Right hindlimb (tissue), 1 donor: Measurements from ENCODE around the gene COPS8.
A peak's percentile ranks its signal among the peaks of the same experiment; 100 is the strongest.

Source experiments
- DNase-seq: peaks from one replicate; pipeline ENCODE4 v3.0.0-alpha.2; 2018

COPS8 gene

GRCh38 chr2:237102428-237102827, 16.7 kb downstream of the COPS8 start:
- DNase-seq, result no peak

- no peak for DNase-seq
Measured at GRCh38 chr2:237109421-237109934, 23.8 kb downstream of the COPS8 start.

GRCh38 chr2:237113026-237113795, 27.5 kb downstream of the COPS8 start:
- no peak for DNase-seq

- DNase-seq, result no peak
Measured at GRCh38 chr2:237115870-237116269, 30.2 kb downstream of the COPS8 start.

GRCh38 chr2:237116431-237116830, 30.7 kb downstream of the COPS8 start:
- DNase-seq, result no peak

GRCh38 chr2:237118025-237118424, 32.3 kb downstream of the COPS8 start:
- no peak for DNase-seq

- no peak for DNase-seq
Measured at GRCh38 chr2:237118561-237119155, 33.0 kb downstream of the COPS8 start.

- no peak for DNase-seq
Measured at GRCh38 chr2:237120916-237121315, 35.2 kb downstream of the COPS8 start.

- DNase-seq, result no peak
Measured at GRCh38 chr2:237121321-237121720, 35.6 kb downstream of the COPS8 start.

- DNase-seq, result peak; percentile 63
Measured at GRCh38 chr2:237122214-237122666, 36.6 kb downstream of the COPS8 start.

- DNase-seq, result no peak
Measured at GRCh38 chr2:237124820-237125219, 39.1 kb downstream of the COPS8 start.

- DNase-seq, result no peak
Measured at GRCh38 chr2:237125967-237126366, 40.3 kb downstream of the COPS8 start.

- no peak for DNase-seq
Measured at GRCh38 chr2:237126519-237127174, 41.0 kb downstream of the COPS8 start.

- peak; percentile 81 for DNase-seq
Measured at GRCh38 chr2:237128026-237128703, 42.5 kb downstream of the COPS8 start.

- DNase-seq, result no peak
Measured at GRCh38 chr2:237128845-237129592, 43.3 kb downstream of the COPS8 start.

- no peak for DNase-seq
Measured at GRCh38 chr2:237129625-237130263, 44.1 kb downstream of the COPS8 start.

- no peak for DNase-seq
Measured at GRCh38 chr2:237130562-237131421, 45.1 kb downstream of the COPS8 start.

- DNase-seq, result no peak
Measured at GRCh38 chr2:237131749-237132533, 46.3 kb downstream of the COPS8 start.

- DNase-seq, result no peak
Measured at GRCh38 chr2:237132799-237133198, 47.1 kb downstream of the COPS8 start.
